Measurements from ENCODE around the gene UNC5A.

Gene UNC5A

DNA sequence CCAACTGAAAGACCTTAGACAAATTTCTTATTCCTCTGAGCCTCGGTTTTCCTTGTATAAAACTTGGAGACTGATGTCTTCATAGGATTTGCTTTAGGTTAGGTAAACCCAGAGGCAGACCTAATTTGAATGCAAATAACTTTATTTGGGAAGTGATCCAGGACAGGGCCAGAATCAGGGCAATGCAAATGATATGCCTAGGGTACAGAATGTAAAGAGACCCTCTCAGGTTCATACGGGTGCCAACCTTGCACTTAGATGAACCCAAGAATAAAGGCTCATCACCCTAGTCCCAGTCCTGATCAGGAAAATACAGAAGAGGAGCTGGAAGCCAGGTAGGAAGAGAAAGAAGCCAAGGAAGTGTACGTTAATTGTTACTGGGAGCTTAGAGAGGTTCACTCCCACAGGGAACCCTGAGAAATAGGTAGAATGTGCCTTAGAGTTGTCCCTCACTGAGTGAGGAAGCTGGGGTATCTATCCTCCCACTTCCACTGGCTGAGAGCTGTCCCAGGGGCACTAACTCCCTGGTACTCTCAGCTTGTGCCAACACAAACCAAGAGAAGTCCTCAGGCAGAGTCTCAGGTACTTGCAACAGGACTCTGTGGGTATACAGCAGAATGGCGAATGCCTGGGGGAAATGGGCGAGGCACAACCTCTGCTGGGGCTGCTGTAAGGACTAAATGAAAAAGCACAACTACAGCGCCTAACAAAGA, 91.9 kb downstream of the UNC5A start:
- Histone ChIP-seq H3K4me3 (ENCODE audit: low read depth in 1 of 5, low read length in 5 of 5) (no peak overlapping the region), H3K9me3 (ENCODE audit: control insufficient read depth in 5 of 5, low read length in 5 of 5) (no peaks in the 10 kb centered on the region), H3K36me3 (ENCODE audit: control insufficient read depth in 5 of 5, insufficient read depth in 5 of 5, low read length in 5 of 5) (peaks cover 35 to 52% (median 50%) of the 10 kb centered on the region in 5 donors), H3K9ac (ENCODE audit: low read length in 5 of 5) (no peak overlapping the region), H3K27ac (ENCODE audit: low read depth, low read length) (no peak overlapping the region), H3K27me3 (ENCODE audit: control insufficient read depth in 5 of 5, insufficient read depth in 4 of 5, low read length in 5 of 5) (no peaks in the 10 kb centered on the region), H3K4me1 (ENCODE audit: control insufficient read depth in 5 of 5, insufficient read depth in 5 of 5, low read length in 5 of 5) (peaks cover 0 to 31% (median 18%) of the 10 kb centered on the region in 5 donors)

- no peaks in the 10 kb centered on the region for H3K9me3 ChIP-seq (ENCODE audit: control insufficient read depth in 5 of 5, low read length in 5 of 5)
- H3K27ac ChIP-seq (ENCODE audit: low read depth, low read length): no peak overlapping the region
- H3K36me3 ChIP-seq (ENCODE audit: control insufficient read depth in 5 of 5, insufficient read depth in 5 of 5, low read length in 5 of 5): peaks cover 42 to 61% (median 55%) of the 10 kb centered on the region in 5 donors
- no peaks in the 10 kb centered on the region for H3K27me3 ChIP-seq (ENCODE audit: control insufficient read depth in 5 of 5, insufficient read depth in 4 of 5, low read length in 5 of 5)
- H3K9ac ChIP-seq (ENCODE audit: low read length in 5 of 5): no peak overlapping the region
- H3K4me1 ChIP-seq (ENCODE audit: control insufficient read depth in 5 of 5, insufficient read depth in 5 of 5, low read length in 5 of 5): peaks cover 0 to 27% (median 18%) of the 10 kb centered on the region in 5 donors
- no peak overlapping the region for H3K4me3 ChIP-seq (ENCODE audit: low read depth in 1 of 5, low read length in 5 of 5)
These were observed 92.7 kb downstream of the UNC5A start for GRCh38 chr5:176902911-176903664.

- Histone ChIP-seq H3K4me1 (ENCODE audit: control insufficient read depth in 5 of 5, insufficient read depth in 5 of 5, low read length in 5 of 5) (peaks cover 0 to 22% (median 14%) of the 10 kb centered on the region in 5 donors), H3K9ac (ENCODE audit: low read length in 5 of 5) (no peak overlapping the region), H3K9me3 (ENCODE audit: control insufficient read depth in 5 of 5, low read length in 5 of 5) (no peaks in the 10 kb centered on the region), H3K4me3 (ENCODE audit: low read depth in 1 of 5, low read length in 5 of 5) (no peak overlapping the region), H3K27ac (ENCODE audit: low read depth, low read length) (no peak overlapping the region), H3K27me3 (ENCODE audit: control insufficient read depth in 5 of 5, insufficient read depth in 4 of 5, low read length in 5 of 5) (no peaks in the 10 kb centered on the region), H3K36me3 (ENCODE audit: control insufficient read depth in 5 of 5, insufficient read depth in 5 of 5, low read length in 5 of 5) (peaks cover 52 to 67% (median 65%) of the 10 kb centered on the region in 5 donors)
These were observed 93.9 kb downstream of the UNC5A start for GRCh38 chr5:176904276-176904675.

GRCh38 chr5:176906126-176906525, 95.8 kb downstream of the UNC5A start:
- H3K36me3 ChIP-seq (ENCODE audit: control insufficient read depth in 5 of 5, insufficient read depth in 5 of 5, low read length in 5 of 5): peaks cover 52 to 73% (median 68%) of the 10 kb centered on the region in 5 donors
- H3K4me3 ChIP-seq (ENCODE audit: low read depth in 1 of 5, low read length in 5 of 5): no peak overlapping the region
- no peaks in the 10 kb centered on the region for H3K9me3 ChIP-seq (ENCODE audit: control insufficient read depth in 5 of 5, low read length in 5 of 5)
- H3K4me1 ChIP-seq (ENCODE audit: control insufficient read depth in 5 of 5, insufficient read depth in 5 of 5, low read length in 5 of 5): peaks cover 0 to 6% (median 0%) of the 10 kb centered on the region in 5 donors
- no peak overlapping the region for H3K9ac ChIP-seq (ENCODE audit: low read length in 5 of 5)
- no peak overlapping the region for H3K27ac ChIP-seq (ENCODE audit: low read depth, low read length)
- H3K27me3 ChIP-seq (ENCODE audit: control insufficient read depth in 5 of 5, insufficient read depth in 4 of 5, low read length in 5 of 5): no peaks in the 10 kb centered on the region

- Histone ChIP-seq H3K36me3 (ENCODE audit: control insufficient read depth in 5 of 5, insufficient read depth in 5 of 5, low read length in 5 of 5) (peaks cover 53 to 78% (median 68%) of the 10 kb centered on the region in 5 donors), H3K27me3 (ENCODE audit: control insufficient read depth in 5 of 5, insufficient read depth in 4 of 5, low read length in 5 of 5) (no peaks in the 10 kb centered on the region), H3K4me3 (ENCODE audit: low read depth in 1 of 5, low read length in 5 of 5) (no peak overlapping the region), H3K9ac (ENCODE audit: low read length in 5 of 5) (no peak overlapping the region), H3K27ac (ENCODE audit: low read depth, low read length) (no peak overlapping the region), H3K4me1 (ENCODE audit: control insufficient read depth in 5 of 5, insufficient read depth in 5 of 5, low read length in 5 of 5) (peaks cover 0 to 6% (median 0%) of the 10 kb centered on the region in 5 donors), H3K9me3 (ENCODE audit: control insufficient read depth in 5 of 5, low read length in 5 of 5) (no peaks in the 10 kb centered on the region)
These were observed 96.4 kb downstream of the UNC5A start for GRCh38 chr5:176906796-176907195.

- Histone ChIP-seq H3K27me3 (ENCODE audit: control insufficient read depth in 5 of 5, insufficient read depth in 4 of 5, low read length in 5 of 5) (no peaks in the 10 kb centered on the region), H3K36me3 (ENCODE audit: control insufficient read depth in 5 of 5, insufficient read depth in 5 of 5, low read length in 5 of 5) (peaks cover 49 to 61% (median 52%) of the 10 kb centered on the region in 5 donors), H3K9me3 (ENCODE audit: control insufficient read depth in 5 of 5, low read length in 5 of 5) (no peaks in the 10 kb centered on the region), H3K4me3 (ENCODE audit: low read depth in 1 of 5, low read length in 5 of 5) (no peak overlapping the region), H3K4me1 (ENCODE audit: control insufficient read depth in 5 of 5, insufficient read depth in 5 of 5, low read length in 5 of 5) (no peaks in the 10 kb centered on the region), H3K9ac (ENCODE audit: low read length in 5 of 5) (no peak overlapping the region), H3K27ac (ENCODE audit: low read depth, low read length) (no peak overlapping the region)
These were observed 98.5 kb downstream of the UNC5A start for GRCh38 chr5:176908675-176909368.

GRCh38 chr5:176912115-176912514, 101.8 kb downstream of the UNC5A start:
- no peaks in the 10 kb centered on the region for H3K27me3 ChIP-seq (ENCODE audit: control insufficient read depth in 5 of 5, insufficient read depth in 4 of 5, low read length in 5 of 5)
- H3K36me3 ChIP-seq (ENCODE audit: control insufficient read depth in 5 of 5, insufficient read depth in 5 of 5, low read length in 5 of 5): peaks cover 23 to 38% (median 24%) of the 10 kb centered on the region in 5 donors
- H3K9ac ChIP-seq (ENCODE audit: low read length in 5 of 5): no peak overlapping the region
- no peaks in the 10 kb centered on the region for H3K9me3 ChIP-seq (ENCODE audit: control insufficient read depth in 5 of 5, low read length in 5 of 5)
- no peaks in the 10 kb centered on the region for H3K4me1 ChIP-seq (ENCODE audit: control insufficient read depth in 5 of 5, insufficient read depth in 5 of 5, low read length in 5 of 5)
- no peak overlapping the region for H3K4me3 ChIP-seq (ENCODE audit: low read depth in 1 of 5, low read length in 5 of 5)
- no peak overlapping the region for H3K27ac ChIP-seq (ENCODE audit: low read depth, low read length)

- Histone ChIP-seq H3K27ac (ENCODE audit: low read depth, low read length) (no peak overlapping the region), H3K9me3 (ENCODE audit: control insufficient read depth in 5 of 5, low read length in 5 of 5) (no peaks in the 10 kb centered on the region), H3K4me3 (ENCODE audit: low read depth in 1 of 5, low read length in 5 of 5) (no peak overlapping the region), H3K4me1 (ENCODE audit: control insufficient read depth in 5 of 5, insufficient read depth in 5 of 5, low read length in 5 of 5) (no peaks in the 10 kb centered on the region), H3K27me3 (ENCODE audit: control insufficient read depth in 5 of 5, insufficient read depth in 4 of 5, low read length in 5 of 5) (no peaks in the 10 kb centered on the region), H3K36me3 (ENCODE audit: control insufficient read depth in 5 of 5, insufficient read depth in 5 of 5, low read length in 5 of 5) (peaks cover 5 to 29% (median 19%) of the 10 kb centered on the region in 5 donors), H3K9ac (ENCODE audit: low read length in 5 of 5) (no peak overlapping the region)
These were observed 105.5 kb downstream of the UNC5A start for GRCh38 chr5:176915906-176916305.

DNA sequence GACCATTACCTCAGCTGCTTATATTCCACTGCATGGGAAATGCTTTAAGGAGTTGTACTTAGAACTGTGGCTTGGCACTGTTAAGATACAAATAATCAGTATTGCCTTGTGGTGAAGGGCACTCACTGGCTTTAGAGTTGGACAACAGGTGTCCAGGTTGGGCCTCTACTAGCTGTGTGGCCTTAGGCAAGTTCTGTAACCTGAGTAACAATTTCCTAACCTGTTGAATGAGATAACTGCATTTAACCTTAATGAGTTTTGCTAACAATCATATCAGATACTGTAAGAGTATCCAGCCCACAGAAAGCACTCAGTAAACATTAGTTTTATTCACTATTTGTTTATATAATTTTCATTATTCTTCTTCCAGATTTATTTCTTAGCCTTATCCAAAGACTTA, 106.0 kb downstream of the UNC5A start:
- Histone ChIP-seq H3K4me3 (ENCODE audit: low read depth in 1 of 5, low read length in 5 of 5) (no peak overlapping the region), H3K36me3 (ENCODE audit: control insufficient read depth in 5 of 5, insufficient read depth in 5 of 5, low read length in 5 of 5) (peaks cover 5 to 28% (median 19%) of the 10 kb centered on the region in 5 donors), H3K9me3 (ENCODE audit: control insufficient read depth in 5 of 5, low read length in 5 of 5) (no peaks in the 10 kb centered on the region), H3K4me1 (ENCODE audit: control insufficient read depth in 5 of 5, insufficient read depth in 5 of 5, low read length in 5 of 5) (no peaks in the 10 kb centered on the region), H3K27ac (ENCODE audit: low read depth, low read length) (no peak overlapping the region), H3K27me3 (ENCODE audit: control insufficient read depth in 5 of 5, insufficient read depth in 4 of 5, low read length in 5 of 5) (no peaks in the 10 kb centered on the region), H3K9ac (ENCODE audit: low read length in 5 of 5) (no peak overlapping the region)

DNA sequence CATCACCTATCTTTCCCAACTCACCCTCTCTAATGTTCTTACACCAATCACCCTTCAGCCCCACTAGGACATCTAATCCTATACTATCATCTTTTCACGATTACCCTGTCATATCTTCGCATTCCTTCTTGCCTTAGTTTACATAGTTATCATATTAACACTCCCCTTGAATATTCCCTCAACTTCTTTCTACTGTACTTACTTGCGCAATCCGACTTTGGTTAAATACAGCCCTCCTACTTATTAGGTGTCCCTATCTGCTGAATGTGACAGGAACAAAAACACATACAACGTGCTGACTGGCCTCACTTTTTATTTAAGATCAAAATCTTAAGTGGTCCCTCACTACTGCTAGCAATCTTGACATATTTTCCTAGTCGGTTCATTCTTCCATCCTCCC, 108.3 kb downstream of the UNC5A start:
- H3K9ac ChIP-seq (ENCODE audit: low read length in 5 of 5): no peak overlapping the region
- H3K36me3 ChIP-seq (ENCODE audit: control insufficient read depth in 5 of 5, insufficient read depth in 5 of 5, low read length in 5 of 5): peaks cover 5 to 27% (median 17%) of the 10 kb centered on the region in 5 donors
- H3K9me3 ChIP-seq (ENCODE audit: control insufficient read depth in 5 of 5, low read length in 5 of 5): no peaks in the 10 kb centered on the region
- H3K27me3 ChIP-seq (ENCODE audit: control insufficient read depth in 5 of 5, insufficient read depth in 4 of 5, low read length in 5 of 5): no peaks in the 10 kb centered on the region
- no peaks in the 10 kb centered on the region for H3K4me1 ChIP-seq (ENCODE audit: control insufficient read depth in 5 of 5, insufficient read depth in 5 of 5, low read length in 5 of 5)
- H3K4me3 ChIP-seq (ENCODE audit: low read depth in 1 of 5, low read length in 5 of 5): no peak overlapping the region
- no peak overlapping the region for H3K27ac ChIP-seq (ENCODE audit: low read depth, low read length)
